ENCODE measurements around the gene BAIAP2L1.
"Not testable (repeated sequence)": the region's sequence is repeated elsewhere in the genome, so short reads cannot be mapped to it uniquely, and the experiment has no call there.

BAIAP2L1 gene, protein sequence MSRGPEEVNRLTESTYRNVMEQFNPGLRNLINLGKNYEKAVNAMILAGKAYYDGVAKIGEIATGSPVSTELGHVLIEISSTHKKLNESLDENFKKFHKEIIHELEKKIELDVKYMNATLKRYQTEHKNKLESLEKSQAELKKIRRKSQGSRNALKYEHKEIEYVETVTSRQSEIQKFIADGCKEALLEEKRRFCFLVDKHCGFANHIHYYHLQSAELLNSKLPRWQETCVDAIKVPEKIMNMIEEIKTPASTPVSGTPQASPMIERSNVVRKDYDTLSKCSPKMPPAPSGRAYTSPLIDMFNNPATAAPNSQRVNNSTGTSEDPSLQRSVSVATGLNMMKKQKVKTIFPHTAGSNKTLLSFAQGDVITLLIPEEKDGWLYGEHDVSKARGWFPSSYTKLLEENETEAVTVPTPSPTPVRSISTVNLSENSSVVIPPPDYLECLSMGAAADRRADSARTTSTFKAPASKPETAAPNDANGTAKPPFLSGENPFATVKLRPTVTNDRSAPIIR

DNA sequence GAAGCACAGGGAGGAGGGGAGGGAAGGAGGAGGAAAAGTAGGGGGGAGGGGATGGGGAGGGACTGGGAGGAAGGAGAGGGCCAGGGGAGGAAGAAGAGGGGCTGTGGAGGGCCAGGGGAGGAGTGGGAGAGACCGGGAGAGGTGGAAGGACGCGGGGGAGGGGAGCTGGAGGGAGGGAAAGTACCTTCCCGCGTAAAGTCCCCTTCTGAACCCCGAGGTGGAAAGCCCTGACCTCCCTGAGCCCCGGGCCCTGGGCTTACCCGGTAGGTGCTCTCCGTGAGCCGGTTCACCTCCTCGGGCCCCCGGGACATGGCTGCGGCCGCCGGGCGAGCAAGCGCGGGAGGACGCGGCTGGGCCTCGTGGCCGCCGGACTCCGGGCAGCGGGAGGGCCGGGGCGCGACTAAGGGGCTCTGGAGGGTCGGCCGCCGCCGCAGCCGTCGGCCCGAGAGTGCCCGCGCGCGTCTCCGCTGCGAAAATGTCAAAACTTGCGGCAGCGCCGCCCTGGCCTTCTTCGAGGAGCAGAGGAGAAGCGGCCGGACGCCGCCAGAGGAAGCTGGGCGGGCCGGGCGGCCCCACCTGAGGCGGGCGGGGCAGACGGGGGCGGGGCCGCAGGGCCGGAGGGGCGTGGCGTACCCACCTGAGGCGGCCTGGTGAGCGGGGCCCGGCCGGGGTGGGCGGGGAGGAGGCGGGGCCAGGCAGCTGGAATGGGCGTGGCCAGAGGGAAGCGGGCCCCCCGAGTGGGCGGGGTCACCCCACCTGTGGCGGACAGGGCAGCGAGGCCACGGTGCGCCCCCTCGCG is at the start of gene BAIAP2L1:
BAIAP2L1 (minus strand) TSS at position 549 of the 799 bp plus-strand sequence; CDS start at position 311, 238 bp downstream.
- peak; percentile 58 to 61 for DNase-seq (ENCODE audit: low read depth in 2 of 2, low spot score in 1 of 2)

DNA sequence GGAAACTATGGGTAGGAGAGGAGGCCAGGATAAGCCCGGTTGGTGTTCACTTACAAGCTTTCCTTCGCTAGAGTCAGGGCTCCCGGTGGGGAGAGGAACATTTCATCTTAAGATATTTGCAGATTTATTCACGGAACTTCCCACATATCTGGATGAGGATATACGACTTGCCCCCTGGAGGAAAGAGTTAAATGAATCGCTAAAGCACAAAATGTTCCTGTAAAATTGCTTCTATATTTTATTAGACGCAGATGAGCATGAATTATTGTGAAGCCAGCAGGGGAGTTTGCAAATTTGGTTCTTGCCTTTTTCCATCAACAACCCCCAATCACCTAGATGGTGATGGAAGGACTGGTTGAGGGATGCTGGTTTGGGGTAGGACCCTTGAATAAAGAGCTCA is 47.9 kb upstream of the BAIAP2L1 start:
- no peak for DNase-seq (ENCODE audit: low read depth in 2 of 2, low spot score in 1 of 2)

DNA sequence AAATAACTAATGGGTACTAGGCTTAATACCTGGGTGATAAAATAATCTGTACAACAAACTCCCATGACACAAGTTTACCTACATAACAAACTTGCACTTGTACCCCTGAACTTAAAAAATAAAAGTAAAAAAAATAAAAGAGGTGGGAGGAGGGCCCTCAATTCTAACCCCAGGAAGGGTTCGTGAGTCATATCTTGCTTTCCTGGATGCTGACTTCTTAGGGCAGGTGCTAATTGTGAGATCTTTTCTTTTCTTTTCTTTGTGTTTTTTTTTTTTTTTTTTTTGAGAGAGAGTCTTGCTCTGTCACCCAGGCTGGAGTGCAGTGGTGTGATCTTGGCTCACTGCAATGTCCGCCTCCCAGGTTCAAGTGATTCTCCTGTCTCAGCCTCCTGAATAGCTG is 40.1 kb upstream of the BAIAP2L1 start:
- not testable (repeated sequence) for DNase-seq (ENCODE audit: low read depth in 2 of 2, low spot score in 1 of 2)

DNA sequence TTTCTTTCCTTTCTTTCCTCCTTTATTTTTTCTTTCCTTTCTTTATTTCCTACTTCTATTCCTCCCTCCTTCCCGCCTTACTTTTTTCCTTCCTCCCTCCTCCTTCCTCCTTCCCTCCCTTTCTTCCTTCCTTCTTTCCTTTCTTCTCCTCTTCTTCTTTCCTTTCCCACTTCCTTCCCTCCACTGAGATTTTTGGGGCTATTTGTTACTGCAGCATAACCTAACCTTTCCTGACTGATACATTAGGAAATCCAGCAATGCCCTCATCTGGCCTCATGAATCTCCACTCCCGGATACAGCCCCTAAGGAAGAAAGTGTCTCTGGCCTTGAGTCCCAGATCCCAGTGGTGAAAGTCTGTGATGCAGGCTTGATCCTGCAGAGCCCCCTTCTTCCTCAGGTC is 38.6 kb upstream of the BAIAP2L1 start:
- DNase-seq (ENCODE audit: low read depth in 2 of 2, low spot score in 1 of 2) = no peak

DNA sequence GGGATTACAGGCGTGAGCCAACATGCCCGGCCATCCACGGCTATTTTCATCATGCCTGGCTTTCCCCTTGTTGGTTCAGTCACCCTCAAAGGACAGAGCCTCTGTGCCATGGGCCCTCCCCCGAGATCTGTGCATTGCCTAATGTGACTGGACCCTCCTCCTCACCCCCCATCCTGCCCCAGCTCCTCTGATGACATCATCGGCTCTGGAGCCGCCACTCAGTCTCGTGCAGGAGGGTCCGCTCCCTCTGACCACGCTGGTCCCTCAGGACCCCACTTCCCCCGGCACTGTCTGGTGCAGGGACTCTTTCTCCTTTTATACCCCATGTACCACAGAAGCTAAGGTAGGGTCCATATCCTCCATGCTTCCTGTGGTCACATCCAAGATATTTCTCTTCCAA is 33.2 kb upstream of the BAIAP2L1 start:
- DNase-seq (ENCODE audit: low read depth in 2 of 2, low spot score in 1 of 2) = no peak

DNA sequence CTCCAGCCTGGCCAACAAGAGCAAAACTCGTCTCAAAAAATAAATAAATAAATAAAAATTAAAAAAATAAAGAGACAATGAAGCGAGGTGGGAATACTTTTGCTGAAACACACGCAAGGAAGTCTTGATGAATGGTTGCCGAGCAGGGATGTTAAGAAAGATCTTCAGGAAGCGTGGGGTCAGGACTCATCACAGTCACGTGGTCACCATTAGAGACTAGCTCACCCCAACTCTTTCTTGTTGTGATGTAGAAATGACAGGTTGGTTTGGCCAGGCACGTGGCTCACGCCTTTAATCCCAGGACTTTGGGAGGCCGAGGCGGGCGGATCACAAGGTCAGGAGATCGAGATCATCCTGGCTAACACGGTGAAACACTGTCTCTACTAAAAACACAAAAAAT is 28.9 kb upstream of the BAIAP2L1 start:
- no peak for DNase-seq (ENCODE audit: low read depth in 2 of 2, low spot score in 1 of 2)

DNA sequence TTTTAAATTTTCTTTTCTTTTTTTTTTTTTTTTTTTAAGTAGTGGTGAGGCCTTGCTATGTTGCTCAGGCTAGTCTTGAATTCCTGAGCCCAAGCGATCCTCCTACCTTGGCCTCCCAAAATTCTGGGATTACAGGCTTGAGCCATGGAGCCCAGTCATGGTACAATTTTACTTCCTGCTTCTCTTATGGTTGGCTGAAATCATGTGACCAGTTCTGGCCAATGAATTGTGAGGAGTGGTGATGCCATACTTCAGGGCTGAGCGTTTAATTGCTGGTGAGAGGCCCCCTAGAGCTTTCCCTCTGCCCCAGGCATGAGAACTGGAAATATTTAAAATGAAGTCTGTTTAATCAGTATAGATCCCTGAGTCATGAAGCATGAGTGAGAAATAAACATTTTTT is 22.2 kb upstream of the BAIAP2L1 start:
- no peak for DNase-seq (ENCODE audit: low read depth in 2 of 2, low spot score in 1 of 2)

DNA sequence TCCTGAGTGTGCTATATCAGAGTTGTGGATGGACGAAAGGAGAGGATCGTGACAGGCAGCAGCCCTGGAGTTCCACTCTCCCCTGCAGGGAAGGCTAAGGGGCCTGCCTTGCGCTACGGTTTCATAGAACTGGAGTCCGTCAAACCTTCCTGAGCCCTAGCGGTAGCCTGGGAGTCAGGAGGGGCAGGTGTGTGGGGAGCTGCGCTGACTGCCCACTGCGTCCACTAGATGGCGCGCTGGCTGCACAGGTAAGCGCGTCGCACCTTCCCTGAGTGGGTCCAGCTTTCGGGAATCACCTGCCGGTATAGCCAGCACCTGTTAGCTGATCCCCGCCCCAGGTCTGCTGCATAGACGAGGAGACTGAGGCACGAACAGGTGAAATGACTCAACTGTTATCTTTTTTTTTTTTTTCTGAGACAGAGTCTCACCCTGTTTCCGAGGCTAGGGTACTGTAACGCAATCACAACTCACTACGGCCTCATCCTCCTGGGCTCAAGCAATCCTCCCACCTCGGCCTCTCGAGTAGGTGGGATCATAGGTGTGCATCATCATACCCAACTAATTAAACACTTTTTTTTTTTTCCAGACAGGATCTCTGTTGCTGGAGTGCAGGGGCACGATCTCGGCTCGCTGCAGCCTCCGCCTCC is 20.2 kb upstream of the BAIAP2L1 start:
- DNase-seq (ENCODE audit: low read depth in 2 of 2, low spot score in 1 of 2) = peak in 1 of 2 donors; percentile 32

DNA sequence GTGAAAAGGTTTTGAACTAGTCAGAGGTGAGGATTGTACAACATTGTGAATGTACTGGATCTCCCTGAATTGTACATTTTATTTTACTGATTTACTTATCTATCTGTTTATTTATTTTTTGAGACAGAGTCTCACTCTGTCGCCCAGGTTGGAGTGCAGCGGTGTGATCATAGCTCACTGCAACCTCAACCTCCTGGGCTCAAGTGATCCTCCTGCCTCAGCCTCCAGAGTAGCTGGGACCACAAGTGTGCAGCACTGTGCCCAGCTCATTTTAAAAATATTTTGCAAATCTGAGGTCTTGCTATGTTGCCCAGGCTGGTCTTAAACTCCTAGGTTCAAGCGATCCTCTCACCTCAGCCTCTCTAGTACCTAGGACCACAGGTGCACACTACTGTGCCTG is 19.1 kb upstream of the BAIAP2L1 start:
- not testable (repeated sequence) for DNase-seq (ENCODE audit: low read depth in 2 of 2, low spot score in 1 of 2)

DNA sequence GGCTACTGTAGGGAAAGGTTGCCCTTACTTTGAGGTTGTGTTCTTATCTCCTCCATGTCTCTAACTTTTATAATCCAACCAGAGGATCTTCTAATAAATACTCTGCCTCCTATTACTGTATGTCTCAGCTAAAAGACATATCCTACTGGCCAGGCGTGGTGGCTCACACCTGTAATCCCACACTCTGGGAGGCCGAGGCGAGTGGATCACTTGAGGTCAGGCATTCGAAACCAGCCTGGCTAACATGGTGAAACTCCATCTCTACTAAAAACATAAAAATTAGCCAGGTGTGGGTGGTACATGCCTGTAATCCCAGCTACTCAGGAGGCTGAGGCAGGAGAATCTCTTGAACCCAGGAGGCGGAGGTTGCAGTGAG is 18.4 kb upstream of the BAIAP2L1 start:
- not testable (repeated sequence) for DNase-seq (ENCODE audit: low read depth in 2 of 2, low spot score in 1 of 2)

DNA sequence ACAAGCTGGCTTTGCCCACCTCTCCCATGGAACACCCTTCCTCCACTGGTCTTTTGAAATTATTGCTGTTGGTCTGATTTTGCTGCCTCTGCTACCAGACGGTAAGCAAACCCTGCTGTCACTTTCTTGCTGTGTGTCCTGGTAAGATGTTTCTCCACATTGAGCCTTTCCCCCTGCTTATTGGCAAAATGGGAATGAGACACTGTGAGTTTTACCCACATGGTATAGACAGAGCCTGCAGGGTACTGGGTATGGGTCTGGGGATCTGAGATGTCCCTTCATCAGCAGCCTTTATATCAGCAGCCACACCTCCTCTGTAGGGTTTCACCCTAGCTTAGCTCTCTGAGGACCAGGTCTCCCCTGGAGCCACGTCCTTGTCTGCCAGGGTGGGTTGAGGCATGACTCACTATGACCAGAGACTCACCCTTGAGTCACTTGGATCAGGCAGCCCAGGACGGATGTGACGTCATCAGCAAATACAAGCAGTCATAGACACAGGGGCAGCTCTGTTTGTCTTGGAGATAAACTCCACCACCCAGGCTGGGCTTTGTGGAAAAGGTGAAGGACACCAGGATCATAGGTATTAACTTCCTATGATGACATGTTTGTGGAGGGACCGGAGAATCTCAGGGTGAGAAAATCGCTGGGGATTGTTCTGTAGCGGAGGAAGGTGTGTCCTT is 17.9 kb upstream of the BAIAP2L1 start:
- DNase-seq (ENCODE audit: low read depth in 2 of 2, low spot score in 1 of 2) = no peak

DNA sequence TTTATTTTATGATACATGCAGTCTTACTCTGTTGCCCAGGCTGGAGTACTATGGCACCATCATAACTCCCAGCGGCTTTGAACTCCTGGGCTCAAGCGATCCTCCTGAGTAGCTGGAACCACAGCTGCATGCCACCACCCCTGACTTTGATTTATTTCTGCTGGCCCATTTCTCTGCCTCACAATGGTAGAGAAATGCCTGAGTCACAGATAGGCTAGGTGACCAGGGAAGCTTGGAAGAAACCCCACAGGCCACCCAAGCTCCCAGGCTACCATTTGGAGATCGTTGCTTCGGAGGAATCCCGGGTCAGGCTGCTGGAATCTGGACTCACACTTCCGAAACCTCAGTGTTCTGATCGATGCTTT is 17.4 kb upstream of the BAIAP2L1 start:
- DNase-seq (ENCODE audit: low read depth in 2 of 2, low spot score in 1 of 2) = no peak

DNA sequence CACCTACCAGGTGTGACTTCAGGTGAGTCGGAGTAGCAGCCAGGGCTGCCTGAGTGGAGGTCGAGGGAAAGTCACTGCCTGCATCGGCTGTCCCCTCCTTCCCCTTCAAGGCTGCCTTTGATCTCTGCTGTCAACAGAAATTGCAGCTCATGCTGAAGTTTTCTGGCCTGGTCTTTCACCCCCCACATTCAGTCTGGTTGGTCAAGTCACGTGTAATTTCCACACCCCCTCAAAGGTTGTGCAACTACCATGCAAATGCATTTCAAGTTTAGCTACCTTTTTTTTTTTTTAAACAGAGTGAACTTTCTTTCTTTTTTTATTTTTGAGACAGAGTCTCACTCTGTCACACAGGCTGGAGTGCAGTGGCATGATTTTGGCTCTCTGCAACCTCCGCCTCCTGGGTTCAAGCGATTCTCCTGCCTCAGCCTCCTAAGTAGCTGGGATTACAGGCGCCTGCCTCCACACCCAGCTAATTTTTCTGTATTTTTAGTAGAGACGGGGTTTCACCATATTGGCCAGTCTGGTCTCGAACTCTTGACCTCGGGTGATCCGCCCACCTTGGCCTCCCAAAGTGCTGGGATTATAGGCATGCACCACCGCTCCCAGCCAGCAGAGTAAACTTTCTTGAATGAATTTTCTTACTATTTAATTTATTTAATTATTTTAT is 16.8 kb upstream of the BAIAP2L1 start:
- not testable (repeated sequence) for DNase-seq (ENCODE audit: low read depth in 2 of 2, low spot score in 1 of 2)

DNA sequence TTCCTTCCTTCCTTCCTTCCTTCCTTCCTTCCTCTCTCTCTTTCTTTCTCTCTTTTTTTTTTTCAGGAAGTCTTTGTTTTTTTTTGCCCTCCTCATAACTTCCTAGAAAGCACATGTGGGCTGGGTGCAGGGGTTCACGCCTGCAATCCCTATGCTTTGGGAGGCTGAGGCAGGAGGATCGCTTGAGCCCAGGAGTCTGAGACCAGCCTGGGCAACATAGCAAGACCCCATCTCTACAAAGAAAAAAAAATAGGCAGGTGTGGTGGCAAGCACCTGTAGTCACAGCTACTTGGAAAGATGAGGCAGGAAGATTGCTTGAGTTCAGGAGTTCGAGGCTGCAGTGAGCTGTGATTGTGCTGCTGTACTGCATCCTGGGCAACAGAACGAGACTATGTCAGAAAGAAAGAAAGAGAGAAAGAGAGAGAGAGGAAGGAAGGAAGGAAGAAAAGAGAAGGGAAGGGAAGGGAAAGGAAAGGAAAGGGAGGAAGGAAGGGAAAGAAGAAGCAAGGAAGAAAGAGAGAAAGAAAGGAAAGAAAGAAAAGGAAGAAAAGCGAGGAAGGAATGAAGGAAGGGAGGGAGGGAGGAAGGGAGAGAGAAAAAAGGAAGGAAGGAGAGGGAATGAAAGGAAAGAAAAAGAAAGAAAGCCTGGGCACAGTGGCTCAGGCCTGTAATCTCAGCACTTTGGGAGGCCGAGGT is 13.5 kb upstream of the BAIAP2L1 start:
- DNase-seq (ENCODE audit: low read depth in 2 of 2, low spot score in 1 of 2) = no peak

DNA sequence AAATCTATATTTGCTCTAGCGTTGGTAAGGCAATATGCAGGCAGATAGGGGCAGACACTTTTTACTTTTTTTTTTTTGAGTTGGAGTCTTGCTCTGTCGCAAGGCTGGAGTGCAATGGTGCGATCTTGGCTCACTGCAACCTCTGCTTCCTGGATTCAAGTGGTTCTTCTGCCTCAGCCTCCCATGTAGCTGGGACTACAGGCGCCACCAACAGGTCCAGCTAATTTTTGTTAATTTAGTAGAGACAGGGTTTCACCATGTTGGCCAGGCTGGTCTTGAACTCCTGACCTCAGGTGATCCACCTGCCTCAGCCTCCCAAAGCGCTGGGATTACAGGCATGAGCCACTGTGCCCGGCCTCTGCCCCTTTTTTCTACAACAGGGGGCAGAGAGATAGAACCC is 12.8 kb upstream of the BAIAP2L1 start:
- not testable (repeated sequence) for DNase-seq (ENCODE audit: low read depth in 2 of 2, low spot score in 1 of 2)

DNA sequence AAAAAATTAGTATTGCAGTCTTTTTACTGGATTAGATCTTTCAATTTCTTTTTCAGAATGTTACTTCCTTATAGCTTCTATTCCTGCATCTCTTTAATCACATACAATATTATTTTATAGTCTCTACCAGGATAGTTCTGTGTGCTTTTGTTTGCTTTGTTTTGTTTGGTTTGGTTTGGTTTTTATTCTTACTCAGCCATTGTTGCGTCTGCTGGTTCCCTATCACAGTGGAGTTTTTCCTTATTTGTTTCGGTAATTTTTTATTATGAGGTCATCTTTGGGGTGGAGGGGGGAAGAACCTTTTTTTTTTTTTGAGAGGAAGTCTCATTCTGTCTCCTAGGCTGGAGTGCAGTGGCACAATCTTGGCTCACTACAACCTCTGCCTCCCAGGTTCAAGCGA is 9.0 kb upstream of the BAIAP2L1 start:
- DNase-seq (ENCODE audit: low read depth in 2 of 2, low spot score in 1 of 2) = no peak

DNA sequence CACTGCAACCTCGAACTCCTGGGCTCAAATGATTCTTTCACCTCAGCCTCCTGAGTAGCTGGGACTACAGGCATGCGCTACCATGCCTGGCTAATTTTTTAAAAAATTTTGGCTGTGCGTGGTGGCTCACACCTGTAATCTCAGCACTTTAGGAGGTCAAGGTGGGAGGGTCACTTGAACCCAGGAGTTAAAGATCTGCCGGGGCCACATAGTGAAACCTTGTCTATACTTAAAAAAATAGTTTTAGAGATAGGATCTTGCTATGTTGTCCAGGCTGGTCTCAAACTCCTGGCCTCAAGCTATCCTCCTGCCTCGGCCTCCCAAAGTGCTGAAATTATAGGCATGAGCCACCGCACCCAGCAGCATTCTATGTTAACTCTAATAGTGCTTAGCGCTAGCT is 7.3 kb upstream of the BAIAP2L1 start:
- DNase-seq (ENCODE audit: low read depth in 2 of 2, low spot score in 1 of 2) = not testable (repeated sequence)

DNA sequence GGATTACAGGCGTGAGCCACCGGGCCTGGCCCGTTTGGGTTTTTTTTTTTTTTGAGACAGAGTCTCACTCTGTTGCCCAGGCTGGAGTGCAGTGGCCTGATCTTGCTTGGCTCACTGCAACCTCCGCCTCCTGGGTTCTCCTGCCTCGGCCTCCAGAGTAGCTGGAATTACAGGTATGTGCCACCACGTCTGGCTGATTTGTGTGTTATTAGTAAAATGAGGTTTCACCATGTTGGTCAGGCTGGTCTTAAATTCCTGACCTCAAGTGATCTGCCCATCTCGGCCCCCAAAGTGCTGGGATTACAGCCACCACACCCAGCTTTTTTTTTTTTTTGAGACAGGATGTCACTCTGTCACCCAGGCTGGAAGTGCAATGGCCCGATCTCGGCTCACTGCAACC is 5.9 kb upstream of the BAIAP2L1 start:
- DNase-seq (ENCODE audit: low read depth in 2 of 2, low spot score in 1 of 2) = no peak

DNA sequence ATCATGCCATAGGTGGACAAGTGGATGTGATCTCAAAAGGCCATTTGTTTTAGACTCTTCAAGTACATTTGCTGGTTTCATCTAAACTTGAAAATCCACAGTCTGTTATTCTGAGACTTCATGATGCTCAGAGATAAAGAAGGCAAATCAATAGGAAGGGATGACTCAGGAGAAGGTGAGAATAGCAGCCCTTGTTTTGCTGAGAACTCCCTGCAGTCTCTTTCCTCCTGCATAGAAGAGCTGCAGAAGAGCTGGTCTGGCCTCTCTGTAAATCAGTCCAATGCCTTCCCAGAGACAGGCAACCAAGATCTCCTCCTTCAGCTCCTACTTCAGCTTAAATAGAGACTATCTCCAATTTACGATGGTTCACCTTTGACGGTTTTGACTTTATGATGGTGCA is 4.0 kb upstream of the BAIAP2L1 start:
- no peak for DNase-seq (ENCODE audit: low read depth in 2 of 2, low spot score in 1 of 2)
